ENCODE results near the gene ONECUT1. TPM values are rescaled to one million over a fixed set of nuclear protein-coding genes. Genes with fewer than 3 reads are reported as not detected.

ONECUT1 gene
- total RNA-seq, 1 experiment from 2014 or later: 35.9 TPM

GRCh38 chr15:52745326-52746161 lies 44.6 kb downstream of the ONECUT1 start (continued):
- no peak for TF ChIP-seq MLX (CRISPR knock-in tag; IDR thresholded peaks at IDR 0.05)
- TF ChIP-seq KAT7 (CRISPR knock-in tag; IDR thresholded peaks at IDR 0.05; ENCODE audit: borderline replicate concordance): no peak

- peaks cover 24% of the 10 kb centered on the region for H3K9me3 Mint-ChIP-seq
- peaks cover 25% of the 10 kb centered on the region for H3K36me3 Mint-ChIP-seq
- CTCF ChIA-PET: interaction anchor here (0.7 to 1.1 kb wide), 3 partner anchors 20 to 506 kb away, joined by 3 to 5 read pairs (median 3); no protein-coding TSS in a partner anchor
- TF ChIP-seq ZNF671 (CRISPR knock-in tag; IDR thresholded peaks at IDR 0.05): no peak
- TF ChIP-seq TEAD1 (CRISPR knock-in tag; IDR thresholded peaks at IDR 0.05): no peak
- DNase-seq (ENCODE audit: low spot score) (no peak), ATAC-seq (no peak)
- no peak overlapping the region for H3K4me3 Mint-ChIP-seq
- peaks cover 10% of the 10 kb centered on the region for H3K27me3 Mint-ChIP-seq (ENCODE audit: low read depth)
- no peak overlapping the region for H3K27ac Mint-ChIP-seq
- POLR2A ChIA-PET: no interaction called here
- H3K4me1 Mint-ChIP-seq: peaks cover 23% of the 10 kb centered on the region
These were observed 51.8 kb downstream of the ONECUT1 start for GRCh38 chr15:52738311-52738710.

- H3K4me1 Mint-ChIP-seq: peaks cover 28% of the 10 kb centered on the region
- H3K4me3 Mint-ChIP-seq: no peak overlapping the region
- peaks cover 25% of the 10 kb centered on the region for H3K36me3 Mint-ChIP-seq
- ChIA-PET CTCF (interaction anchor here (0.7 to 1.1 kb wide), 3 partner anchors 19 to 505 kb away, joined by 3 to 5 read pairs (median 3); no protein-coding TSS in a partner anchor), POLR2A (interaction anchor here (0.6 kb wide), 1 partner anchor 58 kb away, joined by 3 read pairs; no protein-coding TSS in a partner anchor)
- H3K9me3 Mint-ChIP-seq: peaks cover 24% of the 10 kb centered on the region
- no peak for DNase-seq (ENCODE audit: low spot score)
- TF ChIP-seq TP53 (CRISPR knock-in tag; IDR thresholded peaks at IDR 0.05): no peak
- TF ChIP-seq MAX (CRISPR knock-in tag; IDR thresholded peaks at IDR 0.05): no peak
- TF ChIP-seq STAT6 (CRISPR knock-in tag; conservative IDR thresholded peaks at IDR 0.05; ENCODE audit: low read depth): no peak
- no peak for TF ChIP-seq ZBTB21 (CRISPR knock-in tag; IDR thresholded peaks at IDR 0.05; ENCODE audit: borderline replicate concordance)
- no peak for TF ChIP-seq TCF7 (CRISPR knock-in tag; IDR thresholded peaks at IDR 0.05; ENCODE audit: low read depth)
- no peak for TF ChIP-seq NR2C2 (CRISPR knock-in tag; IDR thresholded peaks at IDR 0.05)
- no peak for TF ChIP-seq OVOL2 (CRISPR knock-in tag; IDR thresholded peaks at IDR 0.05; ENCODE audit: borderline replicate concordance)
- TF ChIP-seq ZNF416 (CRISPR knock-in tag; IDR thresholded peaks at IDR 0.05): no peak
- no peak for TF ChIP-seq ATF3 (CRISPR knock-in tag; conservative IDR thresholded peaks at IDR 0.05)
- TF ChIP-seq ATF6 (CRISPR knock-in tag; IDR thresholded peaks at IDR 0.05): no peak
- no peak for TF ChIP-seq FOXJ3 (CRISPR knock-in tag; IDR thresholded peaks at IDR 0.05; ENCODE audit: borderline replicate concordance)
- no peak for TF ChIP-seq IRF1 (CRISPR knock-in tag; IDR thresholded peaks at IDR 0.05)
- TF ChIP-seq KAT7 (CRISPR knock-in tag; IDR thresholded peaks at IDR 0.05; ENCODE audit: borderline replicate concordance): no peak
- no peak for TF ChIP-seq ETV6 (CRISPR knock-in tag; IDR thresholded peaks at IDR 0.05)
- no peak for TF ChIP-seq CBFB (CRISPR knock-in tag; IDR thresholded peaks at IDR 0.05; ENCODE audit: low read depth)
- TF ChIP-seq GRHL2 (CRISPR knock-in tag; IDR thresholded peaks at IDR 0.05; ENCODE audit: insufficient replicate concordance, severe bottlenecking): no peak
- no peak for TF ChIP-seq MLX (CRISPR knock-in tag; IDR thresholded peaks at IDR 0.05)
- TF ChIP-seq JUN (CRISPR knock-in tag; IDR thresholded peaks at IDR 0.05): no peak
- H3K27me3 Mint-ChIP-seq (ENCODE audit: low read depth): peaks cover 10% of the 10 kb centered on the region
- ATAC-seq: no peak
- H3K27ac Mint-ChIP-seq: no peak overlapping the region
These were observed 52.4 kb downstream of the ONECUT1 start for GRCh38 chr15:52737720-52738119.
